GM12878 (cell line): ENCODE measurements around the gene ZBTB16. TPM values are rescaled to one million over a fixed set of nuclear protein-coding genes. Genes with fewer than 3 reads are reported as not detected.

Experiments used
- ATAC-seq: fragments of 200-7000 bp; cut with Tn5 transposase; 3 replicates; pipeline ENCODE4 v1.9.1; 2020; ENCODE audit warnings: mild to moderate bottlenecking, moderate library complexity
- BruUV-seq: library from RNA; stranded (reverse); fragments of 400-500 nt; replicated peaks from 2 replicates; lab custom pipeline; 2021; lab: Mats Ljungman, UMichigan
- CTCF ChIA-PET: fragments of 300-600 bp; sonication (Branson Sonifier 250); formaldehyde crosslinking; extraction: SDS; loops from one replicate; lab custom pipeline; 2021; ENCODE audit warnings: inconsistent platforms; lab: Yijun Ruan, JAX
- POLR2A ChIA-PET: fragments of 350-600 bp; formaldehyde crosslinking; extraction: SDS; loops from one replicate; lab custom pipeline; 2021; ENCODE audit warnings: inconsistent platforms; lab: Charles Lee
- RAD21 ChIA-PET: fragments of 300-600 bp; sonication (Branson Sonifier 250); formaldehyde crosslinking; loops from one replicate; lab custom pipeline; 2023; ENCODE audit warnings: antibody characterized with exemption; ENCODE audit not compliant: unreplicated experiment; lab: Charles Lee
- SMC1A ChIA-PET: fragments of 300-600 bp; sonication (Branson Sonifier 250); formaldehyde crosslinking; loops from one replicate; lab custom pipeline; 2023; ENCODE audit not compliant: unreplicated experiment, uncharacterized antibody; lab: Charles Lee
- DNase-seq: peaks from one replicate; pipeline ENCODE4 v3.0.0-alpha.2; 2011; ENCODE audit warnings: low read depth, low spot score
- FAIRE-seq: peaks from 3 replicates; lab custom pipeline; 2011; peaks lifted over from hg19 to GRCh38; lab: Jason Lieb, UNC
- H2AFZ ChIP-seq: 2 replicates; pipeline ENCODE4 v1.6.0; 2011; ENCODE audit warnings: low read depth, low read length, control low read depth; ENCODE audit not compliant: control insufficient read depth
- H3K27ac ChIP-seq: 2 replicates; pipeline ENCODE4 v1.5.1; 2011; ENCODE audit warnings: control low read depth; ENCODE audit not compliant: control insufficient read depth, insufficient read depth
- H3K27me3 ChIP-seq, 2 experiments: replicated peaks in 1 of 2; 2 replicates each; pipeline versions ENCODE4 v1.6.0 to v1.6.1; 2011; ENCODE audit warnings: low read length in 1 of 2; ENCODE audit not compliant: control insufficient read depth in 2 of 2, insufficient read depth in 2 of 2
- H3K36me3 ChIP-seq, 2 experiments: 2 replicates each; pipeline ENCODE4 v1.5.1; 2011; ENCODE audit warnings: low read length in 1 of 2; ENCODE audit not compliant: control insufficient read depth in 2 of 2, insufficient read depth in 2 of 2
- H3K4me1 ChIP-seq: 2 replicates; pipeline ENCODE4 v1.6.1; 2011; ENCODE audit warnings: mild to moderate bottlenecking, low read length, moderate library complexity, mixed read lengths; ENCODE audit not compliant: control insufficient read depth, insufficient read depth
- H3K4me2 ChIP-seq: 2 replicates; pipeline ENCODE4 v1.6.0; 2011; ENCODE audit warnings: control low read depth; ENCODE audit not compliant: control insufficient read depth, insufficient read depth
- H3K4me3 ChIP-seq: fragments of 200-600 bp; sonication (generic); 2 replicates; pipeline ENCODE4 v1.5.1; 2016
- H3K79me2 ChIP-seq: 2 replicates; pipeline ENCODE4 v1.6.0; 2011; ENCODE audit warnings: low read length; ENCODE audit not compliant: control insufficient read depth, insufficient read depth
- H3K9ac ChIP-seq: 2 replicates; pipeline ENCODE4 v1.8.0; 2011; ENCODE audit warnings: low read length, control low read depth, mixed read lengths; ENCODE audit not compliant: control insufficient read depth, insufficient read depth
- H3K9me3 ChIP-seq: replicated peaks from 3 replicates; pipeline ENCODE4 v1.5.1; 2011; ENCODE audit warnings: mild to moderate bottlenecking, low read length; ENCODE audit not compliant: control insufficient read depth, insufficient read depth
- H4K20me1 ChIP-seq: 2 replicates; pipeline ENCODE4 v1.6.0; 2011; ENCODE audit not compliant: control insufficient read depth, insufficient read depth
- BRCA1 ChIP-seq: IDR thresholded peaks from 2 replicates; pipeline ENCODE4 v1.6.1; 2011; ENCODE audit warnings: low read depth, low read length, improper control_type of control experiment
- HCFC1 ChIP-seq: fragments of 150-350 bp; IDR thresholded peaks from 2 replicates; pipeline ENCODE4 v1.6.1; 2014; ENCODE audit warnings: low read length
- NR2C2 ChIP-seq: IDR thresholded peaks from 2 replicates; pipeline ENCODE4 v1.6.1; 2011; ENCODE audit warnings: borderline replicate concordance, low read depth; ENCODE audit not compliant: control insufficient read depth, insufficient read length
- RCOR1 ChIP-seq: conservative IDR thresholded peaks from 2 replicates; pipeline ENCODE4 v1.6.1; 2012; ENCODE audit warnings: low read depth, low read length, improper control_type of control experiment
- SKIL ChIP-seq: fragments of 450-650 bp; IDR thresholded peaks from 2 replicates; pipeline ENCODE4 v1.6.1; 2017; ENCODE audit warnings: mild to moderate bottlenecking, low read depth, inconsistent platforms; ENCODE audit not compliant: poor library complexity, severe bottlenecking
- WGBS: methylation state at CpG from one replicate; pipeline ENCODE4 v1.1.6; 2016; ENCODE audit warnings: low lambda C conversion rate; ENCODE audit not compliant: insufficient replicate concordance, insufficient coverage; ENCODE audit errors: missing lambda C conversion rate; 5-methylcytosine and 5-hydroxymethylcytosine counted together
- in situ Hi-C: fragments of 300-500 bp; cut with MboI; formaldehyde crosslinking; loops from 9 replicates; pipeline ENCODE4 v1.14.3; 2018; ENCODE audit warnings: mixed read lengths
- intact Hi-C: fragments of 100-400 bp; cut with micrococcal nuclease; formaldehyde crosslinking; loops from one replicate; pipeline ENCODE4 v1.14.2; 2022; ENCODE audit not compliant: unreplicated experiment
- polyA plus RNA-seq, 11 experiments: library from polyadenylated mRNA; depleted of rRNA in 4 of 11; unstranded in 6 of 11; stranded (reverse) in 5 of 11; fragments of >200 nt; fragmentation: Nextera tagmentation in 4 of 11; fragmentation: Illumina TruSeq in 1 of 11; extraction: Ambion mirVana in 4 of 11; extraction: Trizol in 1 of 11; gene quantifications; 1 replicate in 1 of 11; 2 replicates in 10 of 11; pipeline versions ENCODE4 v1.2.1 to v1.2.3, GENCODE V29; 2011 to 2016; ENCODE audit warnings: inconsistent platforms in 2 of 11, missing spikeins in 2 of 11, low read depth in 1 of 11
- total RNA-seq, 4 experiments: library from RNA; depleted of rRNA in 3 of 4; stranded (reverse); fragments of >200 nt in 3 of 4; fragmentation: Illumina TruSeq in 1 of 4; extraction: Trizol in 1 of 4; gene quantifications; 2 replicates each; pipeline versions ENCODE4 v1.2.1 to v1.2.3, GENCODE V29; 2013 to 2021

Gene ZBTB16
- total and polyA plus RNA-seq, 10 of the 15 experiments (the other 5 are each of a cell fraction or from before 2014, with no cell fraction given) = 0.38 TPM; not detected in 9

- H3K9ac ChIP-seq = no peak overlapping the region
- H3K9me3 ChIP-seq = no peaks in the 10 kb centered on the region
- no peak for DNase-seq
- no peaks in the 10 kb centered on the region for H3K4me1 ChIP-seq
- FAIRE-seq = no peak
- no peak for ATAC-seq
- BruUV-seq = no TSS peak
- no peak for TF ChIP-seq HCFC1
- TF ChIP-seq SKIL = no peak
- no peak for TF ChIP-seq BRCA1
- TF ChIP-seq RCOR1 = no peak
- TF ChIP-seq NR2C2 = no peak
- in situ Hi-C loops (no loop called here), intact Hi-C loops (no loop called here)
- 22% methylated on average over 11 of the region's 11 CpGs for WGBS
- ChIA-PET CTCF (interaction anchor here (2.4 kb wide), 1 partner anchor 17 kb away, joined by 5 read pairs; no protein-coding TSS in a partner anchor), POLR2A (no interaction called here), SMC1A (interaction anchor here (0.7 kb wide), 1 partner anchor 45 kb away, joined by 3 read pairs; no protein-coding TSS in a partner anchor), RAD21 (interaction anchor here (1.4 kb wide), 1 partner anchor 17 kb away, joined by 4 read pairs; no protein-coding TSS in a partner anchor)
- H2AFZ ChIP-seq = no peak overlapping the region
- no peak overlapping the region for H3K4me2 ChIP-seq
- H3K79me2 ChIP-seq = no peaks in the 10 kb centered on the region
- H3K36me3 ChIP-seq = no peaks in the 10 kb centered on the region
- no peaks in the 10 kb centered on the region for H4K20me1 ChIP-seq
- no peak overlapping the region for H3K27ac ChIP-seq
- no peak overlapping the region for H3K4me3 ChIP-seq
- H3K27me3 ChIP-seq = peaks cover 2 to 6% of the 10 kb centered on the region in 2 experiments; a peak in 3 of 4 replicates
These were observed 218.3 kb downstream of the ZBTB16 start for GRCh38 chr11:114277637-114278341.
